ENCODE results near the gene DAW1. TPM values are rescaled to one million over a fixed set of nuclear protein-coding genes. Genes with fewer than 3 reads are reported as not detected.
A peak's percentile ranks its signal among the peaks of the same experiment; 100 is the strongest.

The DAW1 gene
- total RNA-seq, 1 experiment from 2014 or later: 0.37 TPM

GRCh38 chr2:227862227-227862740 is 9.1 kb upstream of the DAW1 start:
- H2BK5ac ChIP-seq (ENCODE audit: insufficient read length, low read length): no peak overlapping the region
- TF ChIP-seq CTCF (conservative IDR thresholded peaks at IDR 0.05): peak; percentile 90
- peaks cover 2% of the 10 kb centered on the region; the same call in 1 of the 2 replicates for H3K4me1 ChIP-seq (ENCODE audit: insufficient read depth, low read length)
- H2BK120ac ChIP-seq (ENCODE audit: low read depth, low read length, poor library complexity, severe bottlenecking): no peak overlapping the region
- H2BK15ac ChIP-seq (ENCODE audit: low read depth, low read length): no peak overlapping the region
- H3K79me2 ChIP-seq (ENCODE audit: insufficient read depth, low read length): no peaks in the 10 kb centered on the region
- no peak overlapping the region for H3K23ac ChIP-seq (ENCODE audit: insufficient read length, low read depth, low read length)
- no peak overlapping the region for H3T11ph ChIP-seq (ENCODE audit: low read length)
- no peaks in the 10 kb centered on the region for H4K20me1 ChIP-seq (ENCODE audit: control insufficient read depth, insufficient read depth, insufficient read length)
- no peak overlapping the region for H3K18ac ChIP-seq (ENCODE audit: insufficient read length, low read depth, low read length)
- H3K4me3 Mint-ChIP-seq: no peak overlapping the region
- peaks cover 17 to 30% of the 10 kb centered on the region in 2 experiments for H3K4me1 Mint-ChIP-seq
- H3K23me2 ChIP-seq (ENCODE audit: insufficient read length, low read depth, low read length, poor library complexity, severe bottlenecking): no peaks in the 10 kb centered on the region
- no peak overlapping the region for H2BK12ac ChIP-seq (ENCODE audit: insufficient read length, low read depth, low read length)
- H3K79me1 ChIP-seq (ENCODE audit: insufficient read depth, low read depth, low read length, poor library complexity, severe bottlenecking): no peaks in the 10 kb centered on the region
- H3K14ac ChIP-seq (ENCODE audit: insufficient read depth, low read length): no peak overlapping the region
- H3K9ac ChIP-seq (ENCODE audit: extremely low read depth, insufficient read length, low read length): no peak overlapping the region
- no peak overlapping the region for H4K8ac ChIP-seq (replicated peaks; ENCODE audit: insufficient read length, low read depth, low read length)
- no peaks in the 10 kb centered on the region for H3K36me3 Mint-ChIP-seq (ENCODE audit: insufficient read depth in 1 of 3, low read depth in 3 of 3)
- no peak overlapping the region for H2AK5ac ChIP-seq (ENCODE audit: insufficient read length, low read length)
- no peaks in the 10 kb centered on the region for H3K27me3 Mint-ChIP-seq (ENCODE audit: low read depth)
- H3K27ac Mint-ChIP-seq: 0 out of 7 replicates have a peak overlapping the region, but pooled peaks of 1 of the 3 experiments have one; percentile 52
- H4K5ac ChIP-seq (ENCODE audit: insufficient read length, low read depth, low read length): no peak overlapping the region
- H4K91ac ChIP-seq (ENCODE audit: insufficient read length, low read depth, low read length): no peak overlapping the region
- no peak overlapping the region for H2AFZ ChIP-seq (ENCODE audit: low read length)
- no peaks in the 10 kb centered on the region for H3K27me3 ChIP-seq (ENCODE audit: insufficient read depth, low read length)
- H3K9me3 ChIP-seq (ENCODE audit: control insufficient read depth, low read depth, low read length): no peaks in the 10 kb centered on the region
- H3K4ac ChIP-seq (ENCODE audit: low read depth, low read length): no peak overlapping the region
- no peak overlapping the region for H3K27ac ChIP-seq (ENCODE audit: insufficient read length, low read depth, low read length)
- no peak overlapping the region for H3K56ac ChIP-seq (ENCODE audit: insufficient read length, low read depth, low read length)
- no peaks in the 10 kb centered on the region for H3K9me3 Mint-ChIP-seq
- H3K4me2 ChIP-seq (ENCODE audit: insufficient read depth, insufficient read length, low read length): no peak overlapping the region
- no peak for DNase-seq
- no peak overlapping the region for H2BK20ac ChIP-seq (ENCODE audit: low read depth, low read length, poor library complexity, severe bottlenecking)
- no CpG with 5 or more reads among the region's 8 CpGs for WGBS (ENCODE audit: extremely low coverage, insufficient read length, low lambda C conversion rate)

Measured in H9 (cell line).